Neural cell (in vitro differentiated cells): Measurements from ENCODE around the gene ATOH8. TPM values are rescaled to one million over a fixed set of nuclear protein-coding genes. Genes with fewer than 3 reads are reported as not detected.

ENCODE experiments used
- H2AFZ ChIP-seq: fragments of 200-600, 300-800 bp; sonication (generic), shearing (Covaris generic); 2 replicates; pipeline ENCODE4 v1.6.0; 2014; ENCODE audit warnings: low read depth, mild to moderate bottlenecking, antibody characterized with exemption, low read length, moderate library complexity
- H3F3A ChIP-seq: fragments of 200-600 bp; shearing (Covaris generic); 2 replicates; pipeline ENCODE4 v1.6.1; 2016; ENCODE audit warnings: mild to moderate bottlenecking, moderate library complexity, mixed read lengths, antibody characterized with exemption, low read length; ENCODE audit not compliant: insufficient read depth, poor library complexity, severe bottlenecking
- H3K27ac ChIP-seq: fragments of 200-600, 300-800 bp; sonication (generic), shearing (Covaris generic); 2 replicates; pipeline ENCODE4 v1.5.1; 2014; ENCODE audit warnings: mild to moderate bottlenecking, low read length, moderate library complexity
- H3K27me3 ChIP-seq: fragments of 300-800, 200-600 bp; sonication (generic), shearing (Covaris generic); 2 replicates; pipeline ENCODE4 v1.6.0; 2014; ENCODE audit warnings: mild to moderate bottlenecking, low read depth, low read length, moderate library complexity; ENCODE audit not compliant: insufficient read depth
- H3K36me3 ChIP-seq: fragments of 300-800, 200-600 bp; sonication (generic), shearing (Covaris generic); 2 replicates; pipeline ENCODE4 v1.5.1; 2014; ENCODE audit warnings: mild to moderate bottlenecking, antibody characterized with exemption, low read length, moderate library complexity; ENCODE audit not compliant: insufficient read depth
- H3K4me2 ChIP-seq: fragments of 300-800, 200-600 bp; sonication (generic), shearing (Covaris generic); 2 replicates; pipeline ENCODE4 v1.6.0; 2014; ENCODE audit warnings: mild to moderate bottlenecking, low read length
- H3K4me3 ChIP-seq: fragments of 300-800, 200-600 bp; sonication (generic), shearing (Covaris generic); 2 replicates; pipeline ENCODE4 v1.5.1; 2014; ENCODE audit warnings: mild to moderate bottlenecking, low read length, moderate library complexity
- H3K79me2 ChIP-seq: fragments of 200-600 bp; shearing (Covaris generic); replicated peaks from 2 replicates; pipeline ENCODE4 v1.6.0; 2014; ENCODE audit warnings: mild to moderate bottlenecking, low read length, moderate library complexity; ENCODE audit not compliant: insufficient read depth
- H3K9ac ChIP-seq: fragments of 300-800, 200-600 bp; sonication (generic), shearing (Covaris generic); 2 replicates; pipeline ENCODE4 v1.6.1; 2016; ENCODE audit warnings: mild to moderate bottlenecking, low read length, mixed read lengths
- H3K9me2 ChIP-seq: fragments of 200-600 bp; shearing (Covaris generic); 2 replicates; pipeline ENCODE4 v1.6.1; 2016; ENCODE audit warnings: mild to moderate bottlenecking, low read length, mixed read lengths; ENCODE audit not compliant: insufficient read depth
- H3K9me3 ChIP-seq: fragments of 200-600, 300-800 bp; sonication (generic), shearing (Covaris generic); 2 replicates; pipeline ENCODE4 v1.6.1; 2016; ENCODE audit warnings: mild to moderate bottlenecking, mixed run types, low read length, moderate library complexity, mixed read lengths
- H4K20me1 ChIP-seq: fragments of 200-600 bp; shearing (Covaris generic); 2 replicates; pipeline ENCODE4 v1.6.1; 2016; ENCODE audit warnings: mild to moderate bottlenecking, mixed run types; ENCODE audit not compliant: insufficient read depth
- EP300 ChIP-seq: fragments of 450-650 bp; conservative IDR thresholded peaks from 2 replicates; pipeline ENCODE4 v1.6.1; 2014; ENCODE audit warnings: antibody characterized with exemption, mild to moderate bottlenecking, moderate library complexity; ENCODE audit not compliant: poor library complexity, severe bottlenecking
- EZH2 ChIP-seq: fragments of 200-600, 300-800 bp; shearing (Covaris generic), sonication (generic); IDR thresholded peaks from 2 replicates; pipeline ENCODE4 v1.6.1; 2014; ENCODE audit warnings: antibody characterized with exemption, low read length, borderline replicate concordance, mild to moderate bottlenecking; ENCODE audit not compliant: insufficient read depth, poor library complexity, severe bottlenecking
- MXI1 ChIP-seq: fragments of 450-650 bp; conservative IDR thresholded peaks from 2 replicates; pipeline ENCODE4 v1.6.1; 2014; ENCODE audit warnings: antibody characterized with exemption, mild to moderate bottlenecking; ENCODE audit not compliant: poor library complexity, severe bottlenecking
- POLR2AphosphoS5 ChIP-seq: IDR thresholded peaks from 2 replicates; pipeline ENCODE4 v1.6.1; 2012
- RAD21 ChIP-seq: fragments of 450-650 bp; conservative IDR thresholded peaks from 2 replicates; pipeline ENCODE4 v1.6.1; 2014; ENCODE audit warnings: antibody characterized with exemption, mild to moderate bottlenecking, moderate library complexity
- SMC3 ChIP-seq: fragments of 450-650 bp; conservative IDR thresholded peaks from 2 replicates; pipeline ENCODE4 v1.6.1; 2014; ENCODE audit warnings: antibody characterized with exemption, mild to moderate bottlenecking, moderate library complexity; ENCODE audit not compliant: poor library complexity
- TAF1 ChIP-seq: IDR thresholded peaks from 2 replicates; pipeline ENCODE4 v1.6.1; 2012; ENCODE audit warnings: low read depth
- polyA plus RNA-seq: library from polyadenylated mRNA; depleted of rRNA; stranded (reverse); fragments of >200 nt; gene quantifications from 2 replicates; pipeline ENCODE4 v1.2.3, GENCODE V29; 2014
- TF ChIP-seq, protein P1 (sequence below): fragments of 450-650 bp; IDR thresholded peaks from 2 replicates; pipeline ENCODE4 v1.5.1; 2014; ENCODE audit warnings: antibody characterized with exemption, mild to moderate bottlenecking, moderate library complexity; ENCODE audit not compliant: poor library complexity, severe bottlenecking
- TF ChIP-seq, protein P2 (sequence below): IDR thresholded peaks from 2 replicates; pipeline ENCODE4 v1.6.1; 2012; ENCODE audit warnings: borderline replicate concordance

Gene ATOH8
- polyA plus RNA-seq, 1 donor from 2014 or later: 1.6 TPM

DNA sequence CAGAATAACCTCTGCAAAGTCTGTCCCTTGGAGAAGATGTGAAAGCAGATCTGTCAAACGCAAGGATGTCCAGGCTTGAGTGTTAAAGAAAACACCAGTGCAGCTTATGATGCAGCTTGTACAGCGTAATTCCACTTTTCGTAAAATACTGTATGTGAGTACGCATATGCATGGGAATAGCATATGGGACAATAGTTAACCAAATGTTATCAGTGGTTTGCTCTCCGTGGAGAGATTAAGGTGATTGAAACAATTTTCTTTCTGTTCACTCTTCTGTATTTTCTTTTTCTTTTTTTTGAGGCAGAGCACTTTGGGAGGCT, 27.2 kb downstream of the ATOH8 start:
- Histone ChIP-seq H3F3A (no peaks in the 10 kb centered on the region), H3K9me3 (no peaks in the 10 kb centered on the region), H3K27ac (no peak overlapping the region), H2AFZ (no peak overlapping the region), H3K9me2 (no peaks in the 10 kb centered on the region), H4K20me1 (no peaks in the 10 kb centered on the region), H3K79me2 (no peaks in the 10 kb centered on the region), H3K27me3 (no peaks in the 10 kb centered on the region), H3K36me3 (no peaks in the 10 kb centered on the region), H3K4me3 (no peak overlapping the region), H3K9ac (no peak overlapping the region), H3K4me2 (no peak overlapping the region)
- TF ChIP-seq TAF1 (no peak), EZH2 (no peak), POLR2AphosphoS5 (no peak), EP300 (no peak), MXI1 (no peak), SMC3 (no peak), RAD21 (no peak)
- TF ChIP-seq, protein P1, sequence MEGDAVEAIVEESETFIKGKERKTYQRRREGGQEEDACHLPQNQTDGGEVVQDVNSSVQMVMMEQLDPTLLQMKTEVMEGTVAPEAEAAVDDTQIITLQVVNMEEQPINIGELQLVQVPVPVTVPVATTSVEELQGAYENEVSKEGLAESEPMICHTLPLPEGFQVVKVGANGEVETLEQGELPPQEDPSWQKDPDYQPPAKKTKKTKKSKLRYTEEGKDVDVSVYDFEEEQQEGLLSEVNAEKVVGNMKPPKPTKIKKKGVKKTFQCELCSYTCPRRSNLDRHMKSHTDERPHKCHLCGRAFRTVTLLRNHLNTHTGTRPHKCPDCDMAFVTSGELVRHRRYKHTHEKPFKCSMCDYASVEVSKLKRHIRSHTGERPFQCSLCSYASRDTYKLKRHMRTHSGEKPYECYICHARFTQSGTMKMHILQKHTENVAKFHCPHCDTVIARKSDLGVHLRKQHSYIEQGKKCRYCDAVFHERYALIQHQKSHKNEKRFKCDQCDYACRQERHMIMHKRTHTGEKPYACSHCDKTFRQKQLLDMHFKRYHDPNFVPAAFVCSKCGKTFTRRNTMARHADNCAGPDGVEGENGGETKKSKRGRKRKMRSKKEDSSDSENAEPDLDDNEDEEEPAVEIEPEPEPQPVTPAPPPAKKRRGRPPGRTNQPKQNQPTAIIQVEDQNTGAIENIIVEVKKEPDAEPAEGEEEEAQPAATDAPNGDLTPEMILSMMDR: no peak
- TF ChIP-seq, protein P2, sequence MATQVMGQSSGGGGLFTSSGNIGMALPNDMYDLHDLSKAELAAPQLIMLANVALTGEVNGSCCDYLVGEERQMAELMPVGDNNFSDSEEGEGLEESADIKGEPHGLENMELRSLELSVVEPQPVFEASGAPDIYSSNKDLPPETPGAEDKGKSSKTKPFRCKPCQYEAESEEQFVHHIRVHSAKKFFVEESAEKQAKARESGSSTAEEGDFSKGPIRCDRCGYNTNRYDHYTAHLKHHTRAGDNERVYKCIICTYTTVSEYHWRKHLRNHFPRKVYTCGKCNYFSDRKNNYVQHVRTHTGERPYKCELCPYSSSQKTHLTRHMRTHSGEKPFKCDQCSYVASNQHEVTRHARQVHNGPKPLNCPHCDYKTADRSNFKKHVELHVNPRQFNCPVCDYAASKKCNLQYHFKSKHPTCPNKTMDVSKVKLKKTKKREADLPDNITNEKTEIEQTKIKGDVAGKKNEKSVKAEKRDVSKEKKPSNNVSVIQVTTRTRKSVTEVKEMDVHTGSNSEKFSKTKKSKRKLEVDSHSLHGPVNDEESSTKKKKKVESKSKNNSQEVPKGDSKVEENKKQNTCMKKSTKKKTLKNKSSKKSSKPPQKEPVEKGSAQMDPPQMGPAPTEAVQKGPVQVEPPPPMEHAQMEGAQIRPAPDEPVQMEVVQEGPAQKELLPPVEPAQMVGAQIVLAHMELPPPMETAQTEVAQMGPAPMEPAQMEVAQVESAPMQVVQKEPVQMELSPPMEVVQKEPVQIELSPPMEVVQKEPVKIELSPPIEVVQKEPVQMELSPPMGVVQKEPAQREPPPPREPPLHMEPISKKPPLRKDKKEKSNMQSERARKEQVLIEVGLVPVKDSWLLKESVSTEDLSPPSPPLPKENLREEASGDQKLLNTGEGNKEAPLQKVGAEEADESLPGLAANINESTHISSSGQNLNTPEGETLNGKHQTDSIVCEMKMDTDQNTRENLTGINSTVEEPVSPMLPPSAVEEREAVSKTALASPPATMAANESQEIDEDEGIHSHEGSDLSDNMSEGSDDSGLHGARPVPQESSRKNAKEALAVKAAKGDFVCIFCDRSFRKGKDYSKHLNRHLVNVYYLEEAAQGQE: no peak

DNA sequence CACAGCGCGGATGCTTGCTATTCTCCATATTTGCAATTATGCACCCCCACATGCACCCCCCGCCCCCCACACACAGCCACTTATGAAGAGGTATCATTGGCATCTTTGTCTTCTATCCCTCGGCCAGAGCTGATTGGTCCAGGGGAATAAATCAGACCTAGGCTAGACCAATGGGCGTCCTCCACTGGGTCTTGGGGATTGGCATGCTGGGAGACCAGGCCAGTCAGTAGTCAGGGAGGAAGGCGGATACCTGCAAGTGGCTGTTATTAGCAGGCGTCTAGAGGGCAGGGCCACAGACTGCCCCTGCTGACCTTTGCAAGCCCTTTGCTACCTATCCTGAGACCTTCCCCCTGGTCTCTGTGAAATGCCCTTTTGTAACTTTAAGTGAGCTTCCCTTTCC, 30.0 kb downstream of the ATOH8 start:
- Histone ChIP-seq H4K20me1 (no peaks in the 10 kb centered on the region), H3K79me2 (no peaks in the 10 kb centered on the region), H3K9me3 (no peaks in the 10 kb centered on the region), H3K27ac (no peak overlapping the region), H3K27me3 (no peaks in the 10 kb centered on the region), H3K4me3 (no peak overlapping the region), H3K9ac (no peak overlapping the region), H2AFZ (no peak overlapping the region), H3K9me2 (no peaks in the 10 kb centered on the region), H3F3A (no peaks in the 10 kb centered on the region), H3K36me3 (no peaks in the 10 kb centered on the region), H3K4me2 (no peak overlapping the region)
- TF ChIP-seq RAD21 (no peak), TAF1 (no peak)
- TF ChIP-seq, protein P1: no peak
- TF ChIP-seq, protein P2: no peak
